Stomach (tissue), 9 donors: Measurements from ENCODE around the gene TGOLN2. TPM values are rescaled to one million over a fixed set of nuclear protein-coding genes. Genes with fewer than 3 reads are reported as not detected.
"Not testable (repeated sequence)": the region's sequence is repeated elsewhere in the genome, so short reads cannot be mapped to it uniquely, and the experiment has no call there.

Experiments
- DNase-seq, 2 donors: peaks; one replicate each; pipeline versions ENCODE4 v3.0.0 to v3.0.0-alpha.2; 2013 to 2019
- H3K27ac ChIP-seq, 5 donors: fragments of 200-600 bp in 4 of 5; sonication (generic) in 4 of 5; one replicate each; pipeline ENCODE4 v1.5.1; 2013 to 2019; ENCODE audit warnings: mild to moderate bottlenecking in 1 of 5, moderate library complexity in 1 of 5
- H3K27me3 ChIP-seq, 3 donors: fragments of 200-600 bp; sonication (generic); one replicate each; pipeline ENCODE4 v1.5.1; 2017 to 2019; ENCODE audit warnings: mixed run types in 1 of 3
- H3K36me3 ChIP-seq, 4 donors: fragments of 200-600 bp; sonication (generic); 1 replicate in 3 of 4; 2 replicates in 1 of 4; pipeline ENCODE4 v1.5.1; 2016 to 2019
- H3K4me1 ChIP-seq, 4 donors: fragments of 200-600 bp; sonication (generic); one replicate each; pipeline ENCODE4 v1.5.1; 2016 to 2019
- H3K4me3 ChIP-seq, 4 donors: fragments of 200-600 bp; sonication (generic) in 3 of 4; one replicate each; pipeline ENCODE4 v1.5.1; 2016 to 2019; ENCODE audit warnings: mild to moderate bottlenecking in 1 of 4
- H3K9me3 ChIP-seq, 4 donors: fragments of 200-600 bp; sonication (generic); one replicate each; pipeline ENCODE4 v1.5.1; 2016 to 2019
- EP300 ChIP-seq: sonication (generic); formaldehyde crosslinking; IDR thresholded peaks from one replicate; pipeline ENCODE4 v1.6.1; 2017; ENCODE audit warnings: antibody characterized with exemption
- POLR2A ChIP-seq, 4 donors: fragments of 450-650 bp; IDR thresholded peaks; one replicate each; pipeline ENCODE4 v1.6.1; 2016; ENCODE audit warnings: antibody characterized with exemption in 4 of 4, control low read depth in 2 of 4, mild to moderate bottlenecking in 1 of 4, moderate library complexity in 1 of 4
- POLR2AphosphoS5 ChIP-seq, 3 donors: sonication (generic); formaldehyde crosslinking; IDR thresholded peaks; one replicate each; pipeline ENCODE4 v1.6.1; 2016; ENCODE audit warnings: antibody characterized with exemption in 3 of 3
- WGBS, 5 donors: extraction: QIAGEN DNeasy Blood & Tissue Kit in 3 of 5; methylation state at CpG; one replicate each; pipeline versions ENCODE4 v1.1.5 to v1.1.7; 2013 to 2018; 5-methylcytosine and 5-hydroxymethylcytosine counted together
- intact Hi-C: fragments of 100-400 bp; cut with DNase I; formaldehyde crosslinking; loops from one replicate; pipeline ENCODE4 v1.15.1; 2023; ENCODE audit warnings: low total_unique reads
- polyA plus RNA-seq, 3 donors: library from polyadenylated mRNA; stranded (reverse); fragments of 200-250 nt; gene quantifications; one replicate each; pipeline ENCODE4 v1.2.3, GENCODE V29; 2013
- total RNA-seq, 5 donors: library from RNA; depleted of rRNA; stranded (reverse); fragments of >200 nt; gene quantifications; one replicate each; pipeline versions ENCODE4 v1.1.0 to v1.2.3, GENCODE V29; 2014 to 2016
- TF ChIP-seq, protein P1 (sequence below), 7 experiments: fragments of 450-650 bp in 4 of 7; fragments of 200-600 bp in 3 of 7; sonication (generic) in 3 of 7; IDR thresholded peaks; one replicate each; pipeline ENCODE4 v1.5.1; 2016 to 2019; ENCODE audit warnings: antibody characterized with exemption in 7 of 7, control low read depth in 2 of 7, mild to moderate bottlenecking in 1 of 7
- donor health status: healthy with polysubstance abuse.
- donor health status: Bipolar disorder and iron deficiency.
- donor health status: healthy.

Gene TGOLN2
- total and polyA plus RNA-seq, 8 donors = 10.8 to 232 (median 105) TPM

DNA sequence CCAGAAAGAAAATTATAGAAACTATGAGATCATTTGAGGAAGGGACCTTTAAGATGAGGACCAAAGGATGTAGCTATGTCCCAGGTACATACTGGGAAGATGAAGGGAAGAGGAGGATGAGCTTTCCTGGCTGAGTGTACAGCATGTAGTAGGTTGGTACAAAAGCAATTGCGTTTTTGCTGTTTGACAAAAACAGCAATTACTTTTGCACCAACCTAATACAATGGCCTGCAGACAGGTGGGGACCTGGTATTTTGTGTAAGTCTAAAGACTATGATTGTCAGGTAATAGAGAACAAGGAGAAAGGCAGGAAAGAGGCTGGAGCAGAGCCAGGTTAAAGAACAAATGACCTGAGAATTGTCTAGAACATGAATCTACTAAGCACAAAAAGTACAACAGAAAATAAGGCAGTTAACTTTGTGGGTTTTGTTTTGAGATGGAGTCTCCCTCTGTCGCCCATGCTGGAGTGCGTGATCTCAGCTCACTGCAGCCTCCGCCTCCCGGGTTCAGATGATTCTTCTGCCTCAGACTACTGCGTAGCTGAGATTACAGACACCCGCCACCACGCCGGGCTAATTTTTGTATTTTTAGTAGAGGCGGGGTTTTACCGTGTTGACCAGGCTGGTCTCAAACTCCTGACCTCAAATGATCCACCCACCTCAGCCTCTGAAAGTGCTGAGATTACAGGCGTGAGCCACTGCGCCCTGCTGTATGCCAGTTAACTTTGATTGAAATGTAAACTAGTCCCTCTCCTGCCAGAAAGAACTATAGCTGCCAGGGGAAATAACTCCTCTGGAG lies 3.2 kb upstream of the TGOLN2 start:
- no peaks in the 10 kb centered on the region for H3K36me3 ChIP-seq
- TF ChIP-seq EP300 (no peak), POLR2AphosphoS5 (IDR thresholded peaks at IDR 0.05) (no peak), POLR2A (IDR thresholded peaks at IDR 0.05) (no peak)
- TF ChIP-seq, protein P1, sequence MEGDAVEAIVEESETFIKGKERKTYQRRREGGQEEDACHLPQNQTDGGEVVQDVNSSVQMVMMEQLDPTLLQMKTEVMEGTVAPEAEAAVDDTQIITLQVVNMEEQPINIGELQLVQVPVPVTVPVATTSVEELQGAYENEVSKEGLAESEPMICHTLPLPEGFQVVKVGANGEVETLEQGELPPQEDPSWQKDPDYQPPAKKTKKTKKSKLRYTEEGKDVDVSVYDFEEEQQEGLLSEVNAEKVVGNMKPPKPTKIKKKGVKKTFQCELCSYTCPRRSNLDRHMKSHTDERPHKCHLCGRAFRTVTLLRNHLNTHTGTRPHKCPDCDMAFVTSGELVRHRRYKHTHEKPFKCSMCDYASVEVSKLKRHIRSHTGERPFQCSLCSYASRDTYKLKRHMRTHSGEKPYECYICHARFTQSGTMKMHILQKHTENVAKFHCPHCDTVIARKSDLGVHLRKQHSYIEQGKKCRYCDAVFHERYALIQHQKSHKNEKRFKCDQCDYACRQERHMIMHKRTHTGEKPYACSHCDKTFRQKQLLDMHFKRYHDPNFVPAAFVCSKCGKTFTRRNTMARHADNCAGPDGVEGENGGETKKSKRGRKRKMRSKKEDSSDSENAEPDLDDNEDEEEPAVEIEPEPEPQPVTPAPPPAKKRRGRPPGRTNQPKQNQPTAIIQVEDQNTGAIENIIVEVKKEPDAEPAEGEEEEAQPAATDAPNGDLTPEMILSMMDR (IDR thresholded peaks at IDR 0.05) = no peak
- no peaks in the 10 kb centered on the region for H3K27me3 ChIP-seq
- intact Hi-C loops = no loop called here
- no peaks in the 10 kb centered on the region for H3K9me3 ChIP-seq
- H3K4me3 ChIP-seq = no peak overlapping the region
- H3K4me1 ChIP-seq = peaks cover 11 to 23% (median 18%) of the 10 kb centered on the region in 4 donors
- WGBS, 5 donors = 32 to 59% (median 52%) methylated on average over 13 of the region's 13 CpGs
- no peak overlapping the region for H3K27ac ChIP-seq
- no peak for DNase-seq

GRCh38 chr2:85329701-85330100 lies 1.9 kb upstream of the TGOLN2 start:
- H3K27ac ChIP-seq, H3K4me3 ChIP-seq, intact Hi-C loops, H3K27me3 ChIP-seq, H3K36me3 ChIP-seq, DNase-seq, H3K9me3 ChIP-seq: not testable (repeated sequence)
- H3K4me1 ChIP-seq = peaks cover 24 to 36% (median 31%) of the 10 kb centered on the region in 4 donors
- 81 to 89% (median 83%) methylated on average over 3 of the region's 3 CpGs for WGBS, 5 donors

GRCh38 chr2:85329181-85329651 lies 1.4 kb upstream of the TGOLN2 start:
- intact Hi-C loops = no loop called here
- TF ChIP-seq POLR2AphosphoS5 (IDR thresholded peaks at IDR 0.05) (no peak), POLR2A (IDR thresholded peaks at IDR 0.05) (no peak), EP300 (no peak)
- TF ChIP-seq, protein P1 (IDR thresholded peaks at IDR 0.05) = no peak
- H3K27ac ChIP-seq = no peak overlapping the region

GRCh38 chr2:85327160-85327821 lies 498 bp downstream of the TGOLN2 start:
- Histone ChIP-seq H3K9me3 (no peaks in the 10 kb centered on the region), H3K36me3 (peaks cover 23 to 28% (median 26%) of the 10 kb centered on the region in 4 donors), H3K4me1 (peaks cover 35 to 60% (median 53%) of the 10 kb centered on the region in 4 donors), H3K27me3 (no peaks in the 10 kb centered on the region), H3K27ac (peak overlapping the region; percentile 84 to 97 (median 96)), H3K4me3 (peak overlapping the region; percentile 77 to 85 (median 80))
- peak; percentile 50 to 79 for DNase-seq
- 3% methylated on average over 34 to 41 of the region's 41 CpGs for WGBS, 5 donors
- intact Hi-C loops = no loop called here
- TF ChIP-seq EP300 = no peak
- no peak for TF ChIP-seq POLR2A (IDR thresholded peaks at IDR 0.05)
- TF ChIP-seq, protein P1 (IDR thresholded peaks at IDR 0.05) = no peak
- TF ChIP-seq POLR2AphosphoS5 (IDR thresholded peaks at IDR 0.05) = no peak

More at GRCh38 chr2:85329181-85329651, 1.4 kb upstream of the TGOLN2 start:
- H3K4me1 ChIP-seq = peaks cover 29 to 41% (median 36%) of the 10 kb centered on the region in 4 donors
- H3K36me3 ChIP-seq = peaks cover 5 to 9% (median 7%) of the 10 kb centered on the region in 4 donors
- no peaks in the 10 kb centered on the region for H3K27me3 ChIP-seq
- no peak overlapping the region for H3K4me3 ChIP-seq
- DNase-seq = no peak
- no peaks in the 10 kb centered on the region for H3K9me3 ChIP-seq
